HG03469 (cell line): ENCODE results near the gene GSAP.

ENCODE experiments used
- ATAC-seq: cut with Tn5 transposase; IDR thresholded peaks from one replicate; pipeline ENCODE4 v1.9.1; 2021; ENCODE audit warnings: mild to moderate bottlenecking, moderate library complexity, moderate number of reproducible peaks; ENCODE audit not compliant: unreplicated experiment

GSAP gene

DNA sequence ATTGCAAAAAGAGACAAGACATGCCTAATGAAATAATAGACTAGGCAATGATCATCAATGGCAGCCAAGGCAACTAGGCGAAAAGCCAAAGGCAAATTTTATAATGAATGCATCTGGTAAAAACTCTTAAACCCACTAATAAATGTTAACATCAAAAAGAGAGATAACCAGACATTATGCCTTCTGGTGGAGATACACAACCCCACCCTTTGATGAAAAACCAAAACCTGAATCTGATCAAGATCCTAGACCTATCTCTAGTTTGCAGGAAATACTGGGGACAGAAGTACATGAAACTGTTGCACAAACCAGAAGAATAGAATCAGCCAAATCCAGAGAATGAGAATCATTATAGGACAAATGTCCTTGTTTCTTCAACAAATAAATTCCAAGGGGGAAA, 22.0 kb upstream of the GSAP start:
- no peak for ATAC-seq

DNA sequence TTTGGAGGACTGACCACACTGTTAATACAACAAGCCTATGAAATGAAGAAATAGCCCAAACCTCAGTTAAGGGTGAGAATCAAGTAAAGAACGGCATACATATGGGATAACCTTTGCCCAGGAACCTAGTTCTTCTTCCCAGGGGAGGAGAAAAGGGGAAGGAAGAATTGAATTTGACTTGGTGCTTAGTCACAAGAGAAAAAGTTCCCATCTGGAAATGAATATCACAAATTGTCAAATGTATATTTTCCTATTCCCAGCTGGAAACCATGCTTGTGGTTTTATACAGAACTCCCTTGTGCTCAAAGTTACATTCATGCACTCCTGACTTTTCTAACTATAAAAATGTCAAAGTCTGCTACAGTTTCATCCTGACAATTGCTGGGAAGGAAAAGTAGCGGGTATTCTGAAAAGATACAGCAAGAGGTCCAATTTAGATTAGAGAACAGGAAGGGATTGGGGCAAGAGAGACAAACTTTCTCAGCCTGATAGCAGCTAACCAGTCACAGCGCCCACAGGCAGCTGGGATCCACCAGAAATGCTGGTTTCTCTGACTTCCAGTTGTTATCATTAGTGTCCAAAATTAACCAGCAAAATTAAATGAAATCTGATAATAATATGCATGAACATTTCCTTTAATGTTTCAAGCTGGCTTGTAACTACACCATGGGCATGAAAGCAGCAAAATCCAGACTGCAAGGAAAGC, 18.6 kb upstream of the GSAP start:
- ATAC-seq, result no peak

DNA sequence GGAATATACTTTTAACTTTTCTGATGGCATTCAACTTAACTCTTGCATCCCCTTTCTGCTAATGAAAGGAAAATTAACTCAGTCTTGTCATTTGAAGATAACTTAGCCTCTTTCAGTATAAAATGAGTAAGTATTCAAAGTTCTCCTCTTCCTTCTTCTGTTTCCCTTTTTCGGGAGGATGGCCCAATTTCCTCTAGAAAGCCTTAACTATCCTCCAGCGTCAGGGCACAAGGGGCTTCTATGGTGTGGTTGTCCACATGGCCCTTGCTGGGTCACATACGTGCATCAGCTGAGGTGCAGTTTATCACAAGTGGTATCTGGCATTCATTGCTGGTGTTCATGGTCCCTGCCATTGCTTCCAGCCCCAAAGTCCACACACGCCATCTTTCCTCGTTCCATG, 17.8 kb upstream of the GSAP start:
- ATAC-seq, result no peak

DNA sequence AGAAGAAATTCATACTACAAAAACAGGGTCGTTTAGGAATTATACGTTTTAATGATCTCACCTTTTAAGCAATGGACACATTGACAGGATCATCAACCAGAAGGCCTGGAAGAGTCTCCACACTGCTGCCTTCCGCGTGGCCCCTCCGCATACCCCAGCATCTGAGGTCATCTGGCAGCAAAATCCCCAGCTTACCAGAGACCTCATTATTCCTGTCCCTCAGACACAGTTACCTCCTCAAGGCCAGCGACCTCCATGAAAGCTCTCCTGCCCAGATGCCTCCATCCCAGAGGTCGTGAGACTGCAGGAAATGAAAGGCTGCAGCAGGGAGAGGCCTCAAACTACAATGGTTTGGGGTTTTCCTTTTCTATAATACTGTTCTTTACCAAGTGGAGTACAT, 14.8 kb upstream of the GSAP start:
- no peak for ATAC-seq

DNA sequence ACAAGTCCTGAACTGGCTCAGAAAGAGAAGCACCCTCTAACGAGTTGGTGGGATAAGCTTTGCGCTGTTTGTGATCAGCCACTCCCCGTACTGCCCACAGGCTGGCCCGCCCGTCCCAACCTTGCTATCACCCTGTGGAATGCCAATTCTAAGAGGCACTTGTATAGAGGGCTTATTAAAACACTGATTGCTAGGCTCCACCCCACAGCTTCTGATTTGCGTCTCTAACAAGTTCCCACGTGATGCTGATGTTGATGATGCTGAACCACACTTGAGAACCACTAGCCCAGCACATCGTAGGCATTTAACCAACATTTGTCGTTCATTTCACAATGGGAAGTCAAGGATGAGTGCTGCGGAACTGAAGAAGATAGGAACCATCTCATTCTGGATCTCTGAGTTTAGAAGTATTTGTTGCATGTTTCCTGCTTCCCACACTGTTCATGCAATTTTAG, 12.7 kb upstream of the GSAP start:
- no peak for ATAC-seq

DNA sequence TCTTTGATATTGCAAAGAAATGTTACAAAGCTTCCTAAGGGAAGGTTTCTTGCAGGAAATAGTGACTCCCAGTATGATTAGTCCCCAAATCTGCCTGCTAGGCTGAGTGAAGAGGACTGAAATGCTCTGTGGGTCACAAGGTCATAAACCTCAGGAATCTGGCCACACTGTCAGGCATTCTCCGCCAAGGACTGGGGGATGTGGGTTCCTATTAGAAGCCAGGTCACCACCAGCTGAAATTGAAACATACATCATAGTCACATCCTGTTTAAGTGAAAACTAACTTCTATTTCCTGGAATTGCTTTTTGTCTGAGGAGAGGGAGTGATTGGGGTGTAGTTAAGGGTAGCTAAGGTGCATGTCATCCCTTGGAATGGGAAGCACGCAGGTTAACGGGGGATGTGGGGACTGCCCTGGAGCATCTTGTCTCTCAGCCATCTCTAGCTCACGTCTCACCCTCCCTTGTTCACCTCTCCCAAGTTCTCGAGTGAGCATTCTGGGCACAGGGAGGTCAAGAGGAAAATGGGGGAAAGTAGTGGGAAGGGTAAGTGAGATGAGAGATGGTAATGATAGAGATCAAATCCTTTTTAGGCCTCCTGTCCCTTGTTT, 12.0 kb upstream of the GSAP start:
- no peak for ATAC-seq

DNA sequence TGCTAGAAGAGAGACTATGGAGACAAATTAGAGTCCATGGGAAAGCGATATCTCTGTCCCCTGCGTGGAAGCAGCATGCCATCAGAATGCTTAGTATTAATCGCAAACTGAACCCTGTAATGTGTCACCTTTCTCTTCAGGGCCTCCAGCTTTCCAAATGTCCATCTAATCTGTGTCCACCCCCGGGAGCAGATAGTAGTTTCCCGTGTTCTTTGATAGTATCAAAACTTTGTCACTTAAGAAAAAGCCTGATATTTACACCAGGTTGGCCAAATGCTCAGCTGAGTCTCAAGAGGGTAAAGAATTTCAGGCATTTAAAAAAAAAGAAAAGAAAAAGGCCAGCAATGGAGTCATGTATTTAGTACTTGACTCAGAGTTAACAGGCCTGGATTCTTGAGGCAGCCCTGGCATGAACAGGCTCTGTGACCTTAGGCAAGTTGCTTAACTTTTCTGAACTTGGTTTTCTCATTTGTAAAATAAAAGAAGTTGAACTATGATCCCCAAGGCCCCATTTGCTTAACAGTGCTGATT, 10.4 kb upstream of the GSAP start:
- no peak for ATAC-seq

DNA sequence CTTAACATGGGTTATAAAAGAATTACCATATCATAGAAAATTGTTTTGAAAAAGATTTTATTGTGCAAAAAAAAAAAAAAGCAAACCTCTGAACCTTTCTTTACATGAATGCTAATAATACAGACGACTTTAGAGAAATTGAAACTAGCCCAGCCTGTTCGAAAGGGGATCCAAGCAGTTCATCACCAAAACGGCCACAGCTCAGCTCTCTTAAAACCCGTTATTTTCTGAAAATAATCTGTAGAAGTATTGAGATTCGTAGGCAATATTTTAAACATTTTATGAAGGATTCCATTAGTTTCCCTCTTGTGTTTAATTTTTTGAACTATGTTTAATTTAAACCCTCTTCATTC, 9.9 kb upstream of the GSAP start:
- ATAC-seq, result peak; percentile 54

DNA sequence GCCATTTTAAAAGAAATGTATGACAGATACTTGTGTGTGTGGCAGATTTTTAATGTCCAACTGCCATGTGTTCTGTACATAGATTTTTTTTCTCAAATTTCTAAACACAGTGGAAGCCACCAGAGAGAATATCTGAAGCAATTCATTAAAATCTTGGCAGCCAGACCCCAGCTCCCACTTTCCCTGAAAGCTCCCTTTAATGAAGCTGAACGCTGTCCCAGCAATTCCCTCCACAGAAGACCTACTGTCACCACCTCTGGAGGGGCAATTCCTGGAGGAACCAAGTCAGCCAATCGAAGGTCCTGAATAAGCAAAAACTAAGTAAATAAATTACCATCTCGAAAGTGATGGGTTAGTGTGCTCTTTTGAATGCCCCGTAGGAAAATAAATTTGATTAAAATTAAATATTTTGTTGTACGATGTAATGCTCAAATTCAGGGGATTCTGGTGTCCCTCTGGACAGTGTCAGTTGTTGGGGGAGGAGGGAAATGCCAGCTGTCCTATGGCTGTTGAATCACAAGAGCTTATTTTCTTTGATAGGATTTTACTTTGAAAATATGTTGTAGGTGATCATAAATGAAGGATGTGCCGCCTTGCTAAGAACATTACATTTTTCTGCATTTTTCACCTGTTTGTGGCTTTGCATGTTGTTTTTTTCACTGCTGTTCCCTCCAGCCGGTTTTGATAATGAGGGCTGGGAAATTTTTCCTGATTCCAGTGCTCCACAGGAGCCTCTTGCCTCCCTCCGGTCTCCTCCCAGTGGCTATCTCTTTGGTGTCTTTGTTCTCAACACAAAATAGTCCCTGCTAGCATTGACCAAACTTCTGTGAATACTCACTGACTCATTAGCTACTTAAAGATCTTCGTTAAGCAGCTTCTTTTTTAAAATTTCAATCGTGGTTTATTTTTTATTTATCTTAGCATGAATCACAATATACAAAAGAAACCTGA, 9.2 kb upstream of the GSAP start:
- no peak for ATAC-seq

DNA sequence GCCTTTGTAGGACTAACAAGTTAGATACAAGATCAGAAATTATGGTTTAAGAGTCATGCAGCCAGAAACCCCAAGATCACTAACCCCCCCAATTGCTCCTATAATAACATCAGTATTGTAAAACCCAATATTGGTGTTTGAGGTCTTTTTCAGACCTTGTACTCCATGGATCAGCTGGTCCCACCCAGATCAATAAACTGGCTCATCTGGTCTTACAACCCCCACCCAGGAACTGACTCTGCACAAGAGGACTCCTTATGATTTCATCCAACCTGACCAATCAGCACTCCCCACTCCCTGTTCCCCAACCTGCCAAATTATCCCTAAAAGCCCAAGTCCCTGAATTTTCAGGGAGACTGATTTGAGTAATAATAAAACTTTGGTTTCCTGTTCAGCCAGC, 6.4 kb upstream of the GSAP start:
- no peak for ATAC-seq

DNA sequence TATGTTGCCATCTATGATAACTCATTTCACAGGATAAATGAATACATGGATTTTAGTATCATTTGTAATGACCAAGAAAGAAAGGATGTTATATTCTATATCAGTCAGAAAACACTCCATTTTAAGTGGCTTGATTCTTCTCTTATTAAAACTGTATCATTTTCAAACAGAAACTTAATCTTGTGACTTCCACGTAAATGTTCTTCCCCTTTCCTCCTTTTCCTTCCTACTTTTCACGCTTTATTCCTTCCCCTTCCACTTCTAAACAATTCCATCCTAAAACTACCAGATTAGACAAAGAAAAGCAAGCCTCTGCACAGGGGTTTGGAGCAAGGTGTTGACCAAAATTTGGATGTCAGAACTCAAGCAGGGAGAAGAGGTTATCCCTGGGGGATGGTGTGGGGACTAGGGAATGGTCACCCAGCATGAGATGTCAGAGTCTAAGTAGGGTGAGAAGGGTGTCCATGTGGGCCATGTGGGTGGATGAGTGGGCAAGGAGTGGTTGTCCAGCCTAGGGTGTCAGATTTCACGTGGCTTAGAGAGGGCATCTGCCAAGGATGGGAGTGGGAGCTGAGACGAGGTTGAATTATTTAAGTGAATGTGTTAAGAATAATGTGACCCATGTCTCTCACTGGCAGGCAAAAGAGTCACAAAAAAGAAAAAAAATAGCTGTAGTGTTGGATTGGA, 5.0 kb upstream of the GSAP start:
- ATAC-seq, result no peak

DNA sequence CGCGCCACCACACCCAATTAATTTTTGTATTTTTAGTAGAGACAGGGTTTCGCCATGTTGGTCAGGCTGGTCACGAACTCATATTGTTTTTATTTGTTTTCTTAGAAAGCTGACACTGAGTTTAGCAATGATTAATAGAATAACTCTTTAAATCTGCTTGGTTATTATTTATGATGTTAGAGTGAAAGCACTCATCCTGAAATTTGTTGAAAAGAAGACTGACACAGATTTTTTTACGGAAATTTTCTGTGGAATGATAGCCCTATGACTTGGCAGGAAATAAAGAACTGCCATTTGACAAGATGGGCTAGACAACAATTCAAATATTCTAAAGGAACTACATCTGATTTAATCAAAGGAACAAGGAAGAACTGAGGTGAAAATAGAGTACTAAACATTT, 4.3 kb upstream of the GSAP start:
- no peak for ATAC-seq

DNA sequence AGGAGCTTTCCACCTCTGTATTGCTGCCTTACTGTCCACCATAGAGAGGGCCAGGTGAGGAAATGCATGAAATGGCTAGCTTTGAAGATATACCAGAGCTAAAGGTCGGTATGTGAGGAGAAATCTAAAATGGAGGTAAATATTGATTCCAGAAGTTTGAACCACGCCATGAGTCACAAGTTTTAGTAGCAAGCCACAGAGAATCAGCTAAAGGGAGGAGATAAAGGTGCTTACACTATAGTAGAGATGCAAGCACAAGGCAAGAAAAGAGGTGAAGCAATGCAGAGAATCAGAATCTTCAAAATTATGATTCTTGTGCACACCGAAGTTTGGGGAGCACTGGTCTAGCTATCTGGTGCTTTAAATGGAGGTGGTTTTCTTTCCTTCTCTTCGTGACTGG, 3.0 kb upstream of the GSAP start:
- no peak for ATAC-seq

DNA sequence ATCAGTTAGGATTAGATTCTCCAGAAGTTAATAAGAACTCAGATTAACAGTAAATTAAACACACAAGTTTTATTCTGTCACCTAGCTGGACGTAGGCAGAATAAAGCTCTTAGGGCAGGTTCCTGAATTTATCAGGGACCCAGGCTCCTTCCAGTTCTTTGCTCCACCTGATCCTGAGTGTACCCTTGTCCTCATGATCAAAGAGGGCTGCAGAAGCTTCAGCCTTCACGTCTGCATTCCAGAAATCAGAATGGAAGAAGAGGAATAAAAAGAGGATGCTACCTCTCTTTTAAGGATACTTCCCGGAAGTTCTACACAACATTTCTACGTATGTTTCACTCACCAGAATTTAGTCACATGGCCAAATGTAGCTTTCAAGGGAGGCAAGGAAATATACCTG, 1.7 kb upstream of the GSAP start:
- no peak for ATAC-seq

DNA sequence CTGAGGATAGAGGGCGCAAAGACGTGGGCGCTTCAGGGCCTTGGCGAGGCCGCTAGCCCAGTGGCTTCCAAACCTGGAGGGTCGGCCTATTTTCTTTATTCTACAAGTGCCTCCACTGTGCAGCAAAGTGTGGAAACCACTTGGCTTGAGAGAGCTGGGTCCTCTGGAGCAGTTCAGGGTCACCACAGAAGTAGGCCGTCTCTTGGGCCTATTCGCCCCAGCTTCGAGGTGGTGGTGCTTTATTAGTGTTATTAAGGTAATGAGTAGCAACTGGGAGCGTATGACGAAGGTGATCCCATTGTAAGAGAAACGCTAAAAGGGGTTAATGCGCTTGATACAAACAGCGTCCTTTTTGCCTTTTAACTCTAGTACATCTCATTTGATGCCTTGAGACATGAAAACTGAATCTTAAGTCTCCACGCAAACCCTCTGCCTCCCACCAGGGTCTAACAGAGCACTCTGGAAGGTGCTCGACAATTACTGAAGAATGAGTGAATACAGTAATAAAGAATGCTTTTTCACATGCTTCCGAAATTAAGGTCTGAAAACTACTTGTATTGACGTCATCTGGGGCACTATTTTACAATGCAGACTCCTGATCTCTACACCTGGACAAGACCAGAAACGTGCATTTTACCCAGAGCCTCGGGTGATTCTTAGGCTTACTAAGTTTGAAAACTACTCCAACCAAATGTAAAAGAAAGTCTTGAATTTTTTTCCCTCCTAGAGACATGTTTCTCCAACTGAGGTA, 647 bp upstream of the GSAP start:
- ATAC-seq, result no peak

DNA sequence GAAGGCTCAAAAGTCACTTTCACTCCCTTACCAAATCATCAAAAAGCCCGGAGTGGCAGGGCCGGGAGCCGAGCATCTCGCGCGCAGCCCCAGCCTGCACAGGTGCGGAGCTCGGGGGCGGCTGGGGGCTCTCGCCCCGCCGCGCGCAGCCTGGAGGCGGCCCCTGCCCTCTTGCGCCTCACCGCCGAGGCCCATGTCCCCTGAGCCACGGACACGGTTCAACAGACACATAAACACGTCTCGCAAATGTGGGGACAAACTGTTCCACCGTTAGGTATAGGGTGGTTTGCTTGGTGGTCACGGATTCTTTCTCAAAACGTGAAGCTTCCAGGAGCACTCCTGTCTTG, 700 bp downstream of the GSAP start:
- ATAC-seq, result no peak

DNA sequence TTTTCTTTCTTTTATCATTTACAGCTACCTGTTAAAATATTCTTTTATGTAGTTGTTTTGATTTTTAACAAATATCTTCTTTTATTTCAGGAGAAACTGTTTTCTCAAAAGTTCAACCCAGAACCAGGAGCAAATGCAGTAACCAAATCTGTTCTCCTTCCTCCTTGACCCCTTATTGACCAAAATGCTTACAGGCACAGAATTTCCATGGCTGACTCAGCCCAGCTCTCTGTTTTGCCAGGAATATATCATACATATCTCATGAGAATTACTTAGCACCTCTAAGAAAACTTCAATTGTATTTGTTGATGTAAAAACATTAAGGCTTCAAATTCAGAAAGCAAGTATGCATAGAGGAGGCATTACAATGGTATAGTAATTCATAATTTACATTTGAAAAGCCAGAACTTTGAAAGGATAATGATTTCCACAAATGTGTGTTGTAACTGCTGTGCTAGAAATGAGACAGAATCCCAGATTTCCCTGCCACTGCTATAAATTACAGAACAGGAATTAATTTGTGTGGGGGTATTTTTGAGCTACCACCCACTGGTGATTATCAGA, 2.2 kb downstream of the GSAP start:
- no peak for ATAC-seq

DNA sequence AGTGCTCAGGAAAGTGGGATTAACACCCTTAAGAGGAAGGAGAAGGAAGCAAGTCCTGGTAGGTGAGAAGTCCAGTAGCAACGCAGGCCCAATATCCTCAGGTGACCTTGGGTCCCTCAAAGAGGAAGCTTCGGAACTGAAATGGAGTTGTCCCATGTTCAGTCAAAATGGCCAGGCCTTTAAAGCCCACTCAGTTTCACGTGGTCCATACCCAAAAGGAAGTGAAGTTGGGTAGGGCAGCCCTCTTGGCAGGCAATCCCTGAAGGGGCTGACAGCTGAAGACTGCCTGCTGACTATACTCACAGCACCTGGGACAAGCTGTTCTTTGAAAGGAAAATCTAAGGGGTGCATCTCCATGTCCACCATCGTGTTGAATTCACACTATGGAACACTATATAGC, 3.0 kb downstream of the GSAP start:
- no peak for ATAC-seq

DNA sequence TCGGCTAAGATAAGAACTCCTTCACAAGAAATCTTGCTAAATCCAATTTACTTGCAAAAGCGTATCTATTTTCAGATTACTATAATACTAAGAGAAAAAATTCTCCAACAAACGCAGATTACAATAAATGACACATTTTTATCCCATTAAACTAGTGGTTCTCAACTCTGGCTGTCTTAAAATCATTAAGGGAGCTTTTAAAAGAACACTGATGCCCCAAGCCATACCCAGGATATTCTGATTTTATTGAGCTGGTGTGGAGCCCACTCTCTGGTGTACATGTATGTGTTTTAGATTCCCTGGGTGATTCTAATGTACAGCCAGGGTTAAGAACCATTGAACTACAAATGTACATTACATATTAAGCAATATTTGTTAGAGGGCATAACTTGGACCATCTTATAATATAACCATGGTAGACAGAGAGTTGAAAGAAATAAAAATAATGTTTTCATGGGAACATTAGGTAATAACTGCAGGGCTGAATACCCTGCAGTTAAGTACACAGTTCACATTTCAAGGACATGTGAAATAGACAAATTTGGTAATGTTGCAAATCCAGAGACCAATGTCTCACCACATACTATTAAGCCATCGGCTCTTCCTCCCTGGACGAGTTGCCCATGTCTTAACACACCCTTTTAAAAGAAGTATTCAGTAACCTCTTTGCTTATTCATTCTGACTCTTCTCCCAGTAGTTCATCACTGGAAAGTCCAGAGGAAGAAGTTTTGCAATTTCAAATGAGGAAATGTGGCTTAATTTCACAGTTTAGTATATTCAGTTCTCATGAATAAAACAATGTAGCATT, 6.2 kb downstream of the GSAP start:
- ATAC-seq, result no peak
